ENCODE measurements around the gene LPGAT1. TPM values are rescaled to one million over a fixed set of nuclear protein-coding genes. Genes with fewer than 3 reads are reported as not detected.

LPGAT1 gene
- total and polyA plus RNA-seq, 2 of the 13 experiments (the other 11 are each of a cell fraction or from before 2014, with no cell fraction given): 12.1 to 48.3 TPM

DNA sequence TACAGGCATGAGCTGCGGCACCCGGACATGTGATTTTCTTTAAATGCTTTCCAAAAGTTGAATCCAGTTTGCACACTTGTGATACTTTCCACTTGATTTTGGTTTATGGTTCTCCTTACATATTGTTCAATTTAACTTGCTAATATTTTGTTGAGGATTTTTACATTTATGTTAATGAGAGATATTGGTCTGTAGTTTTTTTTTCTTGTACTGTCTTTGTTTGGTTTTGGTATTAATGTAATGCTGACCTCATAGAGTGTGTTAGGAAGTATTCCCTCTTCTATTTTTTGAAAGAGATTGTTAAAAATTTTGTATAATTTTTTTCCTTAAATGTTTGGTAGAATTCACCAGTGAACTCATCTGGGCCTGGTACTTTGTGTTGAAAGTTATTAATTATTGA is 34.6 kb upstream of the LPGAT1 start:
- Histone ChIP-seq H3K36me3 (replicated peaks in 1 of 2; ENCODE audit: control insufficient read depth in 1 of 2, insufficient read depth in 2 of 2, low read length in 2 of 2) (no peaks in the 10 kb centered on the region), H3K9me3 (ENCODE audit: low read length) (peaks cover 2% of the 10 kb centered on the region; the same call in 1 of the 2 replicates), H3K27ac (ENCODE audit: extremely low read length, insufficient read depth, low read length) (no peak overlapping the region), H3K27me3 (ENCODE audit: control insufficient read depth in 1 of 2, insufficient read depth in 2 of 2, low read length in 2 of 2) (no peaks in the 10 kb centered on the region), H3K4me1 (ENCODE audit: insufficient read depth, low read length) (no peaks in the 10 kb centered on the region), H3K9ac (ENCODE audit: insufficient read depth, low read depth, low read length) (no peak overlapping the region), H3K4me3 (replicated peaks in 1 of 3; ENCODE audit: insufficient read depth in 1 of 3, low read depth in 2 of 3, low read length in 3 of 3) (no peak overlapping the region), H4K20me1 (ENCODE audit: insufficient read depth, low read length) (no peaks in the 10 kb centered on the region), H3K4me2 (ENCODE audit: low read depth, low read length) (no peak overlapping the region), H3K79me2 (ENCODE audit: insufficient read depth, low read length) (no peaks in the 10 kb centered on the region), H2AFZ (ENCODE audit: low read length) (no peak overlapping the region)
- no peak for FAIRE-seq
- ChIA-PET POLR2A (no interaction called here), CTCF (ENCODE audit: low intra/inter-chr PET ratio, low total read pairs) (no interaction called here)
- no TSS peak for BruUV-seq (replicated peaks)
- 85% methylated on average over 2 of the region's 2 CpGs for WGBS (ENCODE audit: low lambda C conversion rate)
- DNase-seq (ENCODE audit: low spot score): no peak
- in situ Hi-C loops (cut with HindIII; ENCODE audit: extremely low pct_ligation_motif_present, low pct_unique_long_range_greater_than_20kb) (no loop called here), intact Hi-C loops (cut with micrococcal nuclease; ENCODE audit: unreplicated experiment) (loop anchor here (10.0 kb wide), 1 partner anchor 1310 kb away; no protein-coding TSS in a partner anchor)
- TF ChIP-seq ETV5 (CRISPR knock-in tag; IDR thresholded peaks at IDR 0.05; ENCODE audit: borderline replicate concordance) (no peak), ZNF207 (IDR thresholded peaks at IDR 0.05; ENCODE audit: borderline replicate concordance) (no peak), PHF20 (CRISPR knock-in tag; IDR thresholded peaks at IDR 0.05) (no peak), ZC3H4 (CRISPR knock-in tag; IDR thresholded peaks at IDR 0.05; ENCODE audit: borderline replicate concordance) (no peak), RFXANK (CRISPR knock-in tag; IDR thresholded peaks at IDR 0.05) (no peak), ZNF652 (CRISPR knock-in tag; IDR thresholded peaks at IDR 0.05; ENCODE audit: borderline replicate concordance, low read depth) (no peak), HDAC6 (IDR thresholded peaks at IDR 0.05; ENCODE audit: low read depth, low read length) (no peak), CREM (IDR thresholded peaks at IDR 0.05) (no peak), CREM (CRISPR knock-in tag; IDR thresholded peaks at IDR 0.05) (no peak), SALL2 (CRISPR knock-in tag; IDR thresholded peaks at IDR 0.05) (no peak), ZNF570 (CRISPR knock-in tag; IDR thresholded peaks at IDR 0.05; ENCODE audit: borderline replicate concordance) (no peak), HMGA1 (CRISPR knock-in tag; conservative IDR thresholded peaks at IDR 0.05) (no peak), ARNT2 (CRISPR knock-in tag; IDR thresholded peaks at IDR 0.05; ENCODE audit: low read depth) (no peak)
- TF ChIP-seq, protein P1, sequence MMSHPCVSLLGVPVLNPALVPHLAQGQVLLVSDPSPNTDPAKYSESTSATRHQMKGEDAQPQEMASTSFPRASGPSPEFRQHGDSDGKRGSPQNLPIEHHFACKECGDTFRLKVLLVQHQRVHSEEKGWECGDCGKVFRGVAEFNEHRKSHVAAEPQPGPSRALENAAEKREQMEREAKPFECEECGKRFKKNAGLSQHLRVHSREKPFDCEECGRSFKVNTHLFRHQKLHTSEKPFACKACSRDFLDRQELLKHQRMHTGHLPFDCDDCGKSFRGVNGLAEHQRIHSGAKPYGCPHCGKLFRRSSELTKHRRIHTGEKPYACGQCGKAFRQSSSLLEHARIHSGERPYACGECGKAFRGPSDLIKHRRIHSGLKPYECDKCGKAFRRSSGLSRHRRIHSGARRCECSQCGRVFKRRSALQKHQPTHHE (CRISPR knock-in tag; IDR thresholded peaks at IDR 0.05; ENCODE audit: borderline replicate concordance): no peak
- no peak for ATAC-seq

Data from HepG2 (cell line).